OCI-LY1 (cell line): ENCODE data around the gene CDCA3.

Experiments used
- EZH2 ChIP-seq: fragments of 200-600 bp; sonication (generic), shearing (Covaris generic); IDR thresholded peaks from 2 replicates; pipeline ENCODE4 v1.8.0; 2017; ENCODE audit warnings: borderline replicate concordance, mixed run types, mild to moderate bottlenecking, antibody characterized with exemption, low read length, moderate library complexity, mixed read lengths
- TF ChIP-seq, protein P1 (sequence below): fragments of 200-600 bp; sonication (generic), shearing (Covaris generic); IDR thresholded peaks from 2 replicates; pipeline ENCODE4 v1.5.1; 2017; ENCODE audit warnings: mild to moderate bottlenecking, antibody characterized with exemption, low read length, moderate library complexity, mixed read lengths

- TF ChIP-seq, protein P1, sequence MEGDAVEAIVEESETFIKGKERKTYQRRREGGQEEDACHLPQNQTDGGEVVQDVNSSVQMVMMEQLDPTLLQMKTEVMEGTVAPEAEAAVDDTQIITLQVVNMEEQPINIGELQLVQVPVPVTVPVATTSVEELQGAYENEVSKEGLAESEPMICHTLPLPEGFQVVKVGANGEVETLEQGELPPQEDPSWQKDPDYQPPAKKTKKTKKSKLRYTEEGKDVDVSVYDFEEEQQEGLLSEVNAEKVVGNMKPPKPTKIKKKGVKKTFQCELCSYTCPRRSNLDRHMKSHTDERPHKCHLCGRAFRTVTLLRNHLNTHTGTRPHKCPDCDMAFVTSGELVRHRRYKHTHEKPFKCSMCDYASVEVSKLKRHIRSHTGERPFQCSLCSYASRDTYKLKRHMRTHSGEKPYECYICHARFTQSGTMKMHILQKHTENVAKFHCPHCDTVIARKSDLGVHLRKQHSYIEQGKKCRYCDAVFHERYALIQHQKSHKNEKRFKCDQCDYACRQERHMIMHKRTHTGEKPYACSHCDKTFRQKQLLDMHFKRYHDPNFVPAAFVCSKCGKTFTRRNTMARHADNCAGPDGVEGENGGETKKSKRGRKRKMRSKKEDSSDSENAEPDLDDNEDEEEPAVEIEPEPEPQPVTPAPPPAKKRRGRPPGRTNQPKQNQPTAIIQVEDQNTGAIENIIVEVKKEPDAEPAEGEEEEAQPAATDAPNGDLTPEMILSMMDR = no peak
- TF ChIP-seq EZH2 = no peak
Measured at GRCh38 chr12:6799147-6799546, 51.9 kb downstream of the CDCA3 start.
